PC-3 (cell line): ENCODE data around the gene MAPK8IP2. TPM values are rescaled to one million over a fixed set of nuclear protein-coding genes. Genes with fewer than 3 reads are reported as not detected.

ENCODE experiments used
- ATAC-seq: fragments of 200-7000 bp; cut with Tn5 transposase; 2 replicates; pipeline ENCODE4 v1.9.1; 2020; ENCODE audit warnings: mild to moderate bottlenecking, moderate library complexity
- BruUV-seq: library from RNA; stranded (reverse); fragments of 400-500 nt; replicated peaks from 2 replicates; lab custom pipeline; 2021; lab: Mats Ljungman, UMichigan
- CTCF ChIA-PET: fragments of 300-600 bp; sonication (Branson Sonifier 250); formaldehyde crosslinking; loops from one replicate; lab custom pipeline; 2022; ENCODE audit warnings: antibody characterized with exemption; lab: Charles Lee
- POLR2A ChIA-PET: fragments of 300-600 bp; sonication (Branson Sonifier 250); formaldehyde crosslinking; loops from one replicate; lab custom pipeline; 2022; ENCODE audit warnings: antibody characterized with exemption; ENCODE audit not compliant: unreplicated experiment; lab: Charles Lee
- DNase-seq: peaks from one replicate; pipeline ENCODE4 v3.0.0-alpha.2; 2015
- H2AFZ ChIP-seq: fragments of 300-600 bp; sonication (generic); 2 replicates; pipeline ENCODE4 v1.6.0; 2016; ENCODE audit warnings: antibody characterized with exemption, low read length
- H3F3A ChIP-seq: fragments of 300-600 bp; sonication (generic); one replicate; pipeline ENCODE4 v1.6.0; 2017; ENCODE audit warnings: antibody characterized with exemption, low read length, control low read depth, mild to moderate bottlenecking; ENCODE audit not compliant: unreplicated experiment
- H3K27ac ChIP-seq: fragments of 300-600 bp; sonication (generic); 2 replicates; pipeline ENCODE4 v1.5.1; 2016; ENCODE audit warnings: mild to moderate bottlenecking, low read length
- H3K27me3 ChIP-seq: fragments of 300-600 bp; sonication (generic); 2 replicates; pipeline ENCODE4 v1.6.1; 2016; ENCODE audit warnings: low read length, mixed read lengths
- H3K36me3 ChIP-seq: fragments of 300-600 bp; sonication (generic); 2 replicates; pipeline ENCODE4 v1.6.1; 2016; ENCODE audit warnings: low read depth, mixed run types, low read length, mixed read lengths
- H3K4me1 ChIP-seq: fragments of 300-600 bp; sonication (generic); 2 replicates; pipeline ENCODE4 v1.5.1; 2016; ENCODE audit warnings: low read length; ENCODE audit not compliant: insufficient read depth
- H3K4me2 ChIP-seq: fragments of 300-600 bp; sonication (generic); 2 replicates; pipeline ENCODE4 v1.6.0; 2016; ENCODE audit warnings: low read length
- H3K4me3 ChIP-seq: fragments of 300-600 bp; sonication (generic); 2 replicates; pipeline ENCODE4 v1.5.1; 2016; ENCODE audit warnings: mild to moderate bottlenecking, low read length, mixed read lengths
- H3K79me2 ChIP-seq: fragments of 300-600 bp; sonication (generic); 2 replicates; pipeline ENCODE4 v1.6.1; 2017; ENCODE audit warnings: low read length, mixed read lengths
- H3K9ac ChIP-seq: fragments of 300-600 bp; sonication (generic); 2 replicates; pipeline ENCODE4 v1.6.0; 2016; ENCODE audit warnings: mild to moderate bottlenecking, low read length
- H3K9me2 ChIP-seq: fragments of 300-600 bp; sonication (generic); replicated peaks from 2 replicates; pipeline ENCODE4 v1.6.1; 2016; ENCODE audit warnings: mixed run types, low read length, mixed read lengths
- H3K9me3 ChIP-seq: fragments of 300-600 bp; sonication (generic); 2 replicates; pipeline ENCODE4 v1.6.1; 2016; ENCODE audit warnings: low read length, mixed read lengths
- H4K20me1 ChIP-seq: fragments of 300-600 bp; sonication (generic); 2 replicates; pipeline ENCODE4 v1.6.1; 2016; ENCODE audit warnings: low read length, mixed read lengths
- CTCF ChIP-seq: fragments of 300-600 bp; sonication (generic); conservative IDR thresholded peaks from 2 replicates; pipeline ENCODE4 v1.5.1; 2017; ENCODE audit warnings: antibody characterized with exemption, low read depth, mild to moderate bottlenecking, low read length
- EZH2 ChIP-seq: fragments of 300-600 bp; sonication (generic); IDR thresholded peaks from one replicate; pipeline ENCODE4 v1.6.1; 2017; ENCODE audit warnings: antibody characterized with exemption, mild to moderate bottlenecking, low read length; ENCODE audit not compliant: unreplicated experiment
- EZH2phosphoT487 ChIP-seq: fragments of 300-600 bp; sonication (generic); IDR thresholded peaks from 2 replicates; pipeline ENCODE4 v1.6.1; 2018; ENCODE audit warnings: mild to moderate bottlenecking, antibody characterized with exemption, low read length, borderline replicate concordance
- intact Hi-C: fragments of 100-400 bp; cut with micrococcal nuclease; formaldehyde crosslinking; loops from 2 replicates; pipeline ENCODE4 v1.9.0; 2023
- total RNA-seq: library from RNA; depleted of rRNA; stranded (reverse); fragments of >200 nt; gene quantifications from 2 replicates; pipeline ENCODE4 v1.2.3, GENCODE V29; 2014

MAPK8IP2 gene
- total RNA-seq, 1 experiment from 2014 or later = 1.5 TPM

- no peak overlapping the region for H3K4me3 ChIP-seq
- BruUV-seq = no TSS peak
- H4K20me1 ChIP-seq = no peaks in the 10 kb centered on the region
- no peaks in the 10 kb centered on the region for H3K27me3 ChIP-seq
- ChIA-PET POLR2A (no interaction called here), CTCF (no interaction called here)
- H2AFZ ChIP-seq = no peak overlapping the region
- no peak overlapping the region for H3K4me2 ChIP-seq
- ATAC-seq (no peak), DNase-seq (no peak)
- intact Hi-C loops = no loop called here
- H3K36me3 ChIP-seq = no peaks in the 10 kb centered on the region
- TF ChIP-seq EZH2phosphoT487 = no peak
- no peak for TF ChIP-seq EZH2
- TF ChIP-seq CTCF = no peak
- H3K9me2 ChIP-seq = no peaks in the 10 kb centered on the region
- peaks cover 13% of the 10 kb centered on the region for H3K79me2 ChIP-seq
- H3F3A ChIP-seq = no peaks in the 10 kb centered on the region
- H3K9me3 ChIP-seq = no peaks in the 10 kb centered on the region
- no peak overlapping the region for H3K9ac ChIP-seq
- H3K4me1 ChIP-seq = peaks cover 3% of the 10 kb centered on the region
- no peak overlapping the region for H3K27ac ChIP-seq
Observed at GRCh38 chr22:50586416-50586815, 14.2 kb upstream of the MAPK8IP2 start.

GRCh38 chr22:50587407-50587806 is 13.2 kb upstream of the MAPK8IP2 start:
- BruUV-seq = no TSS peak
- no peaks in the 10 kb centered on the region for H3K36me3 ChIP-seq
- no peaks in the 10 kb centered on the region for H3K27me3 ChIP-seq
- H3K4me2 ChIP-seq = no peak overlapping the region
- no peak overlapping the region for H3K27ac ChIP-seq
- no peaks in the 10 kb centered on the region for H3K4me1 ChIP-seq
- H3F3A ChIP-seq = no peaks in the 10 kb centered on the region
- no peak overlapping the region for H3K4me3 ChIP-seq
- ChIA-PET CTCF (no interaction called here), POLR2A (no interaction called here)
- no peaks in the 10 kb centered on the region for H3K9me2 ChIP-seq
- no peak for ATAC-seq
- no peaks in the 10 kb centered on the region for H4K20me1 ChIP-seq
- no peak for TF ChIP-seq CTCF
- TF ChIP-seq EZH2phosphoT487 = no peak
- TF ChIP-seq EZH2 = no peak
- intact Hi-C loops = no loop called here
- H3K9ac ChIP-seq = no peak overlapping the region
- no peak overlapping the region for H2AFZ ChIP-seq
- H3K9me3 ChIP-seq = no peaks in the 10 kb centered on the region
- H3K79me2 ChIP-seq = peaks cover 6% of the 10 kb centered on the region
- DNase-seq = no peak

- DNase-seq (no peak), ATAC-seq (no peak)
- TF ChIP-seq CTCF (no peak), EZH2phosphoT487 (no peak), EZH2 (no peak)
- no peaks in the 10 kb centered on the region for H3K79me2 ChIP-seq
- no peaks in the 10 kb centered on the region for H3K4me1 ChIP-seq
- H3K9ac ChIP-seq = no peak overlapping the region
- intact Hi-C loops = no loop called here
- ChIA-PET POLR2A (no interaction called here), CTCF (no interaction called here)
- no peak overlapping the region for H3K4me3 ChIP-seq
- BruUV-seq = no TSS peak
- H3F3A ChIP-seq = no peaks in the 10 kb centered on the region
- H3K4me2 ChIP-seq = no peak overlapping the region
- no peaks in the 10 kb centered on the region for H3K9me3 ChIP-seq
- no peak overlapping the region for H2AFZ ChIP-seq
- no peaks in the 10 kb centered on the region for H3K27me3 ChIP-seq
- no peaks in the 10 kb centered on the region for H3K9me2 ChIP-seq
- H3K36me3 ChIP-seq = no peaks in the 10 kb centered on the region
- H4K20me1 ChIP-seq = no peaks in the 10 kb centered on the region
- H3K27ac ChIP-seq = no peak overlapping the region
Observed at GRCh38 chr22:50595189-50595588, 5.4 kb upstream of the MAPK8IP2 start.
